Endothelial cell of umbilical vein (primary cell): ENCODE results near the gene SAMD4B.
A peak's percentile ranks its signal among the peaks of the same experiment; 100 is the strongest.

Experiments used
- EZH2 ChIP-seq: IDR thresholded peaks from 2 replicates; pipeline ENCODE4 v1.6.1; 2012; ENCODE audit warnings: borderline replicate concordance, low read depth, mild to moderate bottlenecking, moderate library complexity, low read length, inconsistent platforms; ENCODE audit not compliant: severe bottlenecking
- GATA2 ChIP-seq: IDR thresholded peaks from 2 replicates; pipeline ENCODE4 v1.7.0; 2011; ENCODE audit warnings: low read depth, mild to moderate bottlenecking, moderate library complexity, mixed read lengths, low read length; ENCODE audit not compliant: insufficient read length, insufficient read depth
- JUN ChIP-seq: IDR thresholded peaks from 2 replicates; pipeline ENCODE4 v1.6.1; 2011; ENCODE audit warnings: borderline replicate concordance, low read depth; ENCODE audit not compliant: insufficient read length, insufficient read depth
- POLR2A ChIP-seq: IDR thresholded peaks from 2 replicates; pipeline ENCODE4 v1.6.1; 2012; ENCODE audit warnings: low read depth, mild to moderate bottlenecking, control low read depth, low read length
- POLR2AphosphoS5 ChIP-seq: IDR thresholded peaks from 2 replicates; pipeline ENCODE4 v1.6.1; 2012; ENCODE audit warnings: low read depth, mild to moderate bottlenecking, control low read depth, low read length, moderate library complexity; ENCODE audit not compliant: insufficient read depth
- TF ChIP-seq, protein P1 (sequence below), 2 donors: IDR thresholded peaks; 1 replicate in 1 of 2; 2 replicates in 1 of 2; pipeline ENCODE4 v1.5.1; 2011; ENCODE audit warnings: low read length in 2 of 2, mild to moderate bottlenecking in 2 of 2, moderate library complexity in 2 of 2, control low read depth in 1 of 2, inconsistent platforms in 1 of 2, low read depth in 1 of 2; ENCODE audit not compliant: insufficient read depth in 1 of 2; ENCODE audit errors: extremely low read depth in 1 of 2

DNA sequence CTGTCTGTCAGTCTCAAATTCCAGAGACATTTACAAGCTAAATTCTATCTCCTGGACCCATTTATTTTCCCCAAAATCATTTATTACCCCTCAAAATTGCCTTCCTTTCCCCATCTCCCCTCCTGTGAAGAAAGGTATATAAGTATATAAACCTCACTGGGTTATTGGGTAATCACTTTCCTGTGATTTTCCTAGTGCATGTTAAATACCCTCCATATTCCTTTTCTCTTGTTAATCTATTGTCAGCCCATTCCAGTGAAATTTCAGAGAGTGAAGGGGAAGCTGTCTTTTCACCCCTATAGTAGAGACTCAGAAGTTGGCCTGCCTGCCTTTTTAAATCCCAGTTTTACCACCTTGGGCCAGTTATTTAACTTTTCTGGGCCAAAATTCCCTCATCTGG, 36.1 kb upstream of the SAMD4B start:
- TF ChIP-seq, protein P1, sequence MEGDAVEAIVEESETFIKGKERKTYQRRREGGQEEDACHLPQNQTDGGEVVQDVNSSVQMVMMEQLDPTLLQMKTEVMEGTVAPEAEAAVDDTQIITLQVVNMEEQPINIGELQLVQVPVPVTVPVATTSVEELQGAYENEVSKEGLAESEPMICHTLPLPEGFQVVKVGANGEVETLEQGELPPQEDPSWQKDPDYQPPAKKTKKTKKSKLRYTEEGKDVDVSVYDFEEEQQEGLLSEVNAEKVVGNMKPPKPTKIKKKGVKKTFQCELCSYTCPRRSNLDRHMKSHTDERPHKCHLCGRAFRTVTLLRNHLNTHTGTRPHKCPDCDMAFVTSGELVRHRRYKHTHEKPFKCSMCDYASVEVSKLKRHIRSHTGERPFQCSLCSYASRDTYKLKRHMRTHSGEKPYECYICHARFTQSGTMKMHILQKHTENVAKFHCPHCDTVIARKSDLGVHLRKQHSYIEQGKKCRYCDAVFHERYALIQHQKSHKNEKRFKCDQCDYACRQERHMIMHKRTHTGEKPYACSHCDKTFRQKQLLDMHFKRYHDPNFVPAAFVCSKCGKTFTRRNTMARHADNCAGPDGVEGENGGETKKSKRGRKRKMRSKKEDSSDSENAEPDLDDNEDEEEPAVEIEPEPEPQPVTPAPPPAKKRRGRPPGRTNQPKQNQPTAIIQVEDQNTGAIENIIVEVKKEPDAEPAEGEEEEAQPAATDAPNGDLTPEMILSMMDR (IDR thresholded peaks at IDR 0.05; ENCODE audit: extremely low read depth in 1 of 2, insufficient read depth in 1 of 2, low read depth in 1 of 2, low read length in 2 of 2): no peak
- peak; percentile 42 for TF ChIP-seq EZH2
- no peak for TF ChIP-seq JUN
- no peak for TF ChIP-seq POLR2A
- TF ChIP-seq POLR2AphosphoS5: no peak
- no peak for TF ChIP-seq GATA2
